K562 (cell line): ENCODE data around the gene TPGS2. TPM values are rescaled to one million over a fixed set of nuclear protein-coding genes. Genes with fewer than 3 reads are reported as not detected.

Experiments used
- ATAC-seq: fragments of 200-7000 bp; cut with Tn5 transposase; 3 replicates; pipeline ENCODE4 v1.9.1; 2020; ENCODE audit warnings: moderate library complexity
- BruUV-seq: library from RNA; stranded (reverse); fragments of 400-500 nt; replicated peaks from 2 replicates; lab custom pipeline; 2021; lab: Mats Ljungman, UMichigan
- CTCF ChIA-PET: fragments of 300-600 bp; formaldehyde crosslinking; extraction: SDS; loops from one replicate; lab custom pipeline; 2021; ENCODE audit warnings: low intra/inter-chr PET ratio; lab: Yijun Ruan, JAX
- POLR2A ChIA-PET: fragments of 300-600, 350-650 bp; sonication (Branson Sonifier 250); formaldehyde crosslinking; extraction: SDS; loops from one replicate; lab custom pipeline; 2021; ENCODE audit warnings: antibody characterized with exemption, inconsistent platforms; lab: Yijun Ruan, JAX
- DNase-seq, 4 experiments: peaks; one replicate each; pipeline versions ENCODE4 v3.0.0 to v3.0.0-alpha.2; 2011 to 2018; ENCODE audit warnings: low spot score in 3 of 4, mixed read lengths in 3 of 4; ENCODE audit errors: extremely low read depth in 1 of 4
- FAIRE-seq: peaks from 2 replicates; lab custom pipeline; 2011; peaks lifted over from hg19 to GRCh38; lab: Jason Lieb, UNC
- H2AFZ ChIP-seq: 2 replicates; pipeline ENCODE4 v1.6.0; 2011; ENCODE audit warnings: low read depth, low read length, control low read depth, inconsistent platforms
- H3K27ac ChIP-seq: fragments of 200-600 bp; 3 replicates; pipeline ENCODE4 v1.8.0; 2011; ENCODE audit warnings: low read depth, mild to moderate bottlenecking, control low read depth, inconsistent platforms, low read length, moderate library complexity, mixed read lengths; ENCODE audit errors: extremely low read depth
- H3K27me3 ChIP-seq, 2 experiments: fragments of 300-600 bp in 1 of 2; 2 replicates in 1 of 2; 3 replicates in 1 of 2; pipeline versions ENCODE4 v1.6.0 to v1.8.0; 2011; ENCODE audit warnings: inconsistent platforms in 2 of 2, low read length in 2 of 2, mild to moderate bottlenecking in 1 of 2, mixed read lengths in 1 of 2, moderate library complexity in 1 of 2; ENCODE audit not compliant: control insufficient read depth in 2 of 2, insufficient read depth in 2 of 2
- H3K36me3 ChIP-seq: fragments of 300-600 bp; 3 replicates; pipeline ENCODE4 v1.8.0; 2011; ENCODE audit warnings: mild to moderate bottlenecking, low read length, inconsistent platforms; ENCODE audit not compliant: control insufficient read depth, insufficient read depth
- H3K4me1 ChIP-seq, 2 experiments: fragments of 200-600 bp in 1 of 2; replicated peaks in 1 of 2; 2 replicates in 1 of 2; 3 replicates in 1 of 2; pipeline versions ENCODE4 v1.5.1 to v1.8.0; 2011; ENCODE audit warnings: inconsistent platforms in 2 of 2, low read length in 2 of 2, mild to moderate bottlenecking in 1 of 2, mixed read lengths in 1 of 2, moderate library complexity in 1 of 2; ENCODE audit not compliant: control insufficient read depth in 2 of 2, insufficient read depth in 2 of 2
- H3K4me2 ChIP-seq: 2 replicates; pipeline ENCODE4 v1.6.1; 2011; ENCODE audit warnings: low read length, control low read depth, inconsistent platforms, mixed read lengths; ENCODE audit not compliant: insufficient read depth
- H3K4me3 ChIP-seq: fragments of 200-600 bp; sonication (generic), shearing (Covaris generic); 2 replicates; pipeline ENCODE4 v1.5.1; 2016; ENCODE audit warnings: control low read depth, inconsistent platforms
- H3K79me2 ChIP-seq: fragments of 200-600 bp; 3 replicates; pipeline ENCODE4 v1.8.0; 2011; ENCODE audit warnings: low read length, inconsistent platforms; ENCODE audit not compliant: control insufficient read depth, insufficient read depth
- H3K9ac ChIP-seq, 2 experiments: 2 replicates each; pipeline versions ENCODE4 v1.6.0 to v1.6.1; 2011; ENCODE audit warnings: low read depth in 2 of 2, low read length in 2 of 2, control low read depth in 1 of 2, inconsistent platforms in 1 of 2, mild to moderate bottlenecking in 1 of 2, mixed read lengths in 1 of 2; ENCODE audit not compliant: insufficient read depth in 1 of 2
- H3K9me1 ChIP-seq: one replicate; pipeline ENCODE4 v1.6.0; 2011; ENCODE audit warnings: inconsistent platforms, mild to moderate bottlenecking, low read length, moderate library complexity; ENCODE audit not compliant: control insufficient read depth, insufficient read depth
- H3K9me3 ChIP-seq: replicated peaks from 2 replicates; pipeline ENCODE4 v1.5.1; 2011; ENCODE audit warnings: low read depth, low read length, inconsistent platforms; ENCODE audit not compliant: control insufficient read depth, insufficient read depth
- H4K20me1 ChIP-seq: replicated peaks from 2 replicates; pipeline ENCODE4 v1.6.1; 2011; ENCODE audit warnings: low read length, inconsistent platforms, mixed read lengths; ENCODE audit not compliant: control insufficient read depth, insufficient read depth
- ARID1B ChIP-seq: fragments of 450-650 bp; IDR thresholded peaks from 2 replicates; pipeline ENCODE4 v1.6.1; 2016; ENCODE audit warnings: antibody characterized with exemption, mild to moderate bottlenecking, inconsistent platforms
- CTBP1 ChIP-seq: fragments of 450-650 bp; IDR thresholded peaks from 2 replicates; pipeline ENCODE4 v1.6.1; 2016; ENCODE audit warnings: borderline replicate concordance
- DPF2 ChIP-seq: fragments of 450-650 bp; IDR thresholded peaks from 2 replicates; pipeline ENCODE4 v1.6.1; 2016
- ESRRA ChIP-seq: fragments of 450-650 bp; IDR thresholded peaks from 2 replicates; pipeline ENCODE4 v1.6.1; 2014; ENCODE audit warnings: low read depth, mild to moderate bottlenecking, moderate library complexity, borderline replicate concordance
- FOXK2 ChIP-seq, 2 experiments: fragments of 450-650 bp; IDR thresholded peaks in 1 of 2; conservative IDR thresholded peaks in 1 of 2; 2 replicates each; pipeline ENCODE4 v1.6.1; 2016; ENCODE audit warnings: low read depth in 2 of 2, mild to moderate bottlenecking in 1 of 2
- KLF1 ChIP-seq: fragments of 450-650 bp; IDR thresholded peaks from 2 replicates; pipeline ENCODE4 v1.6.1; 2016; ENCODE audit warnings: missing genetic modification characterization, missing compliant biosample characterization
- MAFF ChIP-seq: IDR thresholded peaks from 2 replicates; pipeline ENCODE4 v1.6.1; 2012; ENCODE audit warnings: low read length, improper control_type of control experiment
- MYNN ChIP-seq, 2 experiments: sonication (generic); formaldehyde crosslinking in 1 of 2; IDR thresholded peaks; 2 replicates each; pipeline versions ENCODE4 v1.5.0 to v1.6.1; 2016 to 2020; ENCODE audit warnings: antibody characterized with exemption in 1 of 2, missing genetic modification reagents in 1 of 2
- PTTG1 ChIP-seq: fragments of 450-650 bp; IDR thresholded peaks from 2 replicates; pipeline ENCODE4 v1.6.1; 2016; ENCODE audit warnings: low read depth, mild to moderate bottlenecking, missing genetic modification characterization, missing compliant biosample characterization
- SMARCA4 ChIP-seq: fragments of 450-650 bp; IDR thresholded peaks from 2 replicates; pipeline ENCODE4 v1.6.1; 2016
- ZNF24 ChIP-seq: fragments of 450-650 bp; IDR thresholded peaks from 2 replicates; pipeline ENCODE4 v1.6.1; 2016
- WGBS: fragments of 100-300 bp; shearing (Covaris generic); methylation state at CpG from one replicate; pipeline ENCODE4 v1.1.6; 2016; ENCODE audit warnings: low coverage, mixed read lengths; ENCODE audit not compliant: insufficient coverage; ENCODE audit errors: missing lambda C conversion rate; 5-methylcytosine and 5-hydroxymethylcytosine counted together
- in situ Hi-C: fragments of 300-500 bp; cut with MboI; formaldehyde crosslinking; loops from 4 replicates; pipeline ENCODE4 v1.15.0; 2018; ENCODE audit warnings: inconsistent platforms, mixed read lengths
- intact Hi-C: fragments of 100-400 bp; cut with micrococcal nuclease; formaldehyde crosslinking; loops from 2 replicates; pipeline ENCODE4 v1.14.2; 2022
- polyA plus RNA-seq, 8 experiments: library from polyadenylated mRNA; depleted of rRNA in 4 of 8; stranded (reverse) in 5 of 8; unstranded in 3 of 8; fragments of >200 nt; fragmentation: Nextera tagmentation in 2 of 8; fragmentation: Illumina TruSeq in 1 of 8; extraction: Ambion mirVana in 2 of 8; extraction: Trizol in 1 of 8; gene quantifications; 2 replicates each; pipeline versions ENCODE4 v1.2.1 to v1.2.3, GENCODE V29; 2011 to 2014; ENCODE audit warnings: inconsistent platforms in 1 of 8, missing spikeins in 1 of 8
- total RNA-seq, 7 experiments: library from RNA; depleted of rRNA in 6 of 7; stranded (reverse); fragments of >200 nt in 6 of 7; fragmentation: Illumina TruSeq in 2 of 7; extraction: Trizol in 2 of 7; gene quantifications; 2 replicates each; pipeline versions ENCODE4 v1.2.1 to v1.2.3, GENCODE V29; 2011 to 2021; ENCODE audit warnings: low replicate concordance in 1 of 7
- TF ChIP-seq, protein P1 (sequence below): fragments of 200-800 bp; sonication (Bioruptor generic); IDR thresholded peaks from 2 replicates; pipeline ENCODE4 v1.6.1; 2016; ENCODE audit warnings: missing genetic modification characterization, missing compliant biosample characterization
- TF ChIP-seq, protein P2 (sequence below), 2 experiments: IDR thresholded peaks in 1 of 2; conservative IDR thresholded peaks in 1 of 2; 2 replicates each; pipeline ENCODE4 v1.6.1; 2016; ENCODE audit warnings: low read depth in 2 of 2, mild to moderate bottlenecking in 1 of 2, missing compliant biosample characterization in 1 of 2, missing genetic modification characterization in 1 of 2, moderate library complexity in 1 of 2

TPGS2 gene
- total and polyA plus RNA-seq, 9 of the 15 experiments (the other 6 are each of a cell fraction or from before 2014, with no cell fraction given), result 94.2 to 449 (median 134) TPM

DNA sequence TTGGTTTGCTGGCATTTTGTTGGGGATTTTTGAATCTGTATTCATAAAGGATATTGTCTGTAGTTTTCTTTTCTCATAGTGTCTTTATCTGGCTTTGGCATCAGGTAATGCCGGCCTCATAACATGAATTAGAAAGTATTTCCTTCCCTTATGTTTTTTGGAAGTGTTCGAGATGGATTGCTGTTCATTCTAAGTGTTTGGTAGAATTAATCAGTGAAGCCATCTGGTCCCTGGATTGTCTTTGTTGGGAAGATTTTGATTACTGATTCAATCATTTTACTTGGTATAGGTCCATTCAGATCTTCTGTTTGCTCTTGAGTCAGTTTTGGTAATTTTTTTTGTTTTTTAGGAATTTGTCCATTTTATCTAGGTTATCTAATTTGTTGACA, 22.4 kb upstream of the TPGS2 start (continued):
- TF ChIP-seq, protein P1, sequence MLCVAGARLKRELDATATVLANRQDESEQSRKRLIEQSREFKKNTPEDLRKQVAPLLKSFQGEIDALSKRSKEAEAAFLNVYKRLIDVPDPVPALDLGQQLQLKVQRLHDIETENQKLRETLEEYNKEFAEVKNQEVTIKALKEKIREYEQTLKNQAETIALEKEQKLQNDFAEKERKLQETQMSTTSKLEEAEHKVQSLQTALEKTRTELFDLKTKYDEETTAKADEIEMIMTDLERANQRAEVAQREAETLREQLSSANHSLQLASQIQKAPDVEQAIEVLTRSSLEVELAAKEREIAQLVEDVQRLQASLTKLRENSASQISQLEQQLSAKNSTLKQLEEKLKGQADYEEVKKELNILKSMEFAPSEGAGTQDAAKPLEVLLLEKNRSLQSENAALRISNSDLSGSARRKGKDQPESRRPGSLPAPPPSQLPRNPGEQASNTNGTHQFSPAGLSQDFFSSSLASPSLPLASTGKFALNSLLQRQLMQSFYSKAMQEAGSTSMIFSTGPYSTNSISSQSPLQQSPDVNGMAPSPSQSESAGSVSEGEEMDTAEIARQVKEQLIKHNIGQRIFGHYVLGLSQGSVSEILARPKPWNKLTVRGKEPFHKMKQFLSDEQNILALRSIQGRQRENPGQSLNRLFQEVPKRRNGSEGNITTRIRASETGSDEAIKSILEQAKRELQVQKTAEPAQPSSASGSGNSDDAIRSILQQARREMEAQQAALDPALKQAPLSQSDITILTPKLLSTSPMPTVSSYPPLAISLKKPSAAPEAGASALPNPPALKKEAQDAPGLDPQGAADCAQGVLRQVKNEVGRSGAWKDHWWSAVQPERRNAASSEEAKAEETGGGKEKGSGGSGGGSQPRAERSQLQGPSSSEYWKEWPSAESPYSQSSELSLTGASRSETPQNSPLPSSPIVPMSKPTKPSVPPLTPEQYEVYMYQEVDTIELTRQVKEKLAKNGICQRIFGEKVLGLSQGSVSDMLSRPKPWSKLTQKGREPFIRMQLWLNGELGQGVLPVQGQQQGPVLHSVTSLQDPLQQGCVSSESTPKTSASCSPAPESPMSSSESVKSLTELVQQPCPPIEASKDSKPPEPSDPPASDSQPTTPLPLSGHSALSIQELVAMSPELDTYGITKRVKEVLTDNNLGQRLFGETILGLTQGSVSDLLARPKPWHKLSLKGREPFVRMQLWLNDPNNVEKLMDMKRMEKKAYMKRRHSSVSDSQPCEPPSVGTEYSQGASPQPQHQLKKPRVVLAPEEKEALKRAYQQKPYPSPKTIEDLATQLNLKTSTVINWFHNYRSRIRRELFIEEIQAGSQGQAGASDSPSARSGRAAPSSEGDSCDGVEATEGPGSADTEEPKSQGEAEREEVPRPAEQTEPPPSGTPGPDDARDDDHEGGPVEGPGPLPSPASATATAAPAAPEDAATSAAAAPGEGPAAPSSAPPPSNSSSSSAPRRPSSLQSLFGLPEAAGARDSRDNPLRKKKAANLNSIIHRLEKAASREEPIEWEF (CRISPR knock-in tag), result no peak
- TF ChIP-seq PTTG1 (tag), result no peak

DNA sequence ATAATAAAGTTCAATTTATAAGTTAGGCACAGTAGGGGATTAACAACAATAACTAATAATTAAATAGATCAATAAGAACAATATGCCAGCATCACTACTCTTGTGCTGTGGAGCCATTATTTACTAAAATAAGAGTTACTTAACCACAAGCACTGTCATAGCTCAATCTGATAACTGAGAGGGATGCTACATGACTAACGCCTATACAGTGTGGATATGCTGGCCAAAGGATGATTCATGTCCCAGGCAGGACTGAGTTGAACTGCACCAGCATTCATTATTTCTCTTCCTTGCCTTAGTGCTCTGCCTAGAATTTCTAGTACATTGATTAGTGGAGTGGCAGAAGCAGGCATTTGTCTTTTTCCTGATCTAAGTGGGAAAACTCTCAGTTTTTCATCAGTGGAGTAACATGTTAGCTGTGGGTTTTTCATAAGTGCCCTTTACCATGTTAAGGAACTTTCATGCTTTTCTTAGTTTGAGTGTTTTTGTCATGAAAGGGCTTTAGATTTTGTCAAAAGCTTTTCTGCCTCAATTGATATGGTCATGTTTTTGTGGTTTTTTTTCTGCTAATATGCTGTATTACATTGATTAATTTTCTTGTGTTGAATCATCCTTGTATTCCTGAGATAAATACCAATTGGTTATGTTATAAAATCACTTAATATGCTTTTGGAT, 21.9 kb upstream of the TPGS2 start:
- peak; percentile 98 for ATAC-seq
- Histone ChIP-seq H3K27ac (no peak overlapping the region), H3K4me1 (peaks cover 0 to 3% of the 10 kb centered on the region in 2 experiments; a peak in 2 of 5 replicates), H3K9me3 (no peaks in the 10 kb centered on the region), H2AFZ (no peak overlapping the region), H4K20me1 (no peaks in the 10 kb centered on the region), H3K9ac (no peak overlapping the region), H3K9me1 (no peaks in the 10 kb centered on the region), H3K79me2 (no peaks in the 10 kb centered on the region), H3K4me2 (no peak overlapping the region), H3K36me3 (no peaks in the 10 kb centered on the region), H3K4me3 (no peak overlapping the region), H3K27me3 (no peaks in the 10 kb centered on the region)
- peak in 2 of 4 experiments; percentile 34 to 68 for DNase-seq
- intact Hi-C loops (no loop called here), in situ Hi-C loops (no loop called here)
- CTCF ChIA-PET, result no interaction called here
- FAIRE-seq, result peak; percentile 90
- POLR2A ChIA-PET, result interaction anchor here (0.8 to 1.9 kb wide), 5 partner anchors 10 to 28 kb away, joined by 3 to 4 read pairs (median 4); partner anchors contain the start of genes KIAA1328 and TPGS2
- WGBS, result 0% methylated on average over 1 of the region's 1 CpG
- no TSS peak for BruUV-seq
- TF ChIP-seq FOXK2 (conservative IDR thresholded peaks at IDR 0.05 in 1 of 2, IDR thresholded peaks at IDR 0.05 in 1 of 2; ENCODE audit: low read depth in 2 of 2) (0 out of 4 replicates have a peak, but pooled peaks of 1 of the 2 experiments have one; percentile 17), SMARCA4 (peak; percentile 82), ZNF24 (peak; percentile 86), ESRRA (peak; percentile 35; the same call in 1 of the 2 replicates), DPF2 (peak; percentile 71), MYNN (IDR thresholded peaks at IDR 0.05) (peak; percentile 91), MYNN (CRISPR knock-in tag; IDR thresholded peaks at IDR 0.05) (no peak), KLF1 (no peak), MAFF (peak; percentile 9; the same call in 1 of the 2 replicates), ARID1B (peak; percentile 75), CTBP1 (peak; percentile 93)
- TF ChIP-seq, protein P2, sequence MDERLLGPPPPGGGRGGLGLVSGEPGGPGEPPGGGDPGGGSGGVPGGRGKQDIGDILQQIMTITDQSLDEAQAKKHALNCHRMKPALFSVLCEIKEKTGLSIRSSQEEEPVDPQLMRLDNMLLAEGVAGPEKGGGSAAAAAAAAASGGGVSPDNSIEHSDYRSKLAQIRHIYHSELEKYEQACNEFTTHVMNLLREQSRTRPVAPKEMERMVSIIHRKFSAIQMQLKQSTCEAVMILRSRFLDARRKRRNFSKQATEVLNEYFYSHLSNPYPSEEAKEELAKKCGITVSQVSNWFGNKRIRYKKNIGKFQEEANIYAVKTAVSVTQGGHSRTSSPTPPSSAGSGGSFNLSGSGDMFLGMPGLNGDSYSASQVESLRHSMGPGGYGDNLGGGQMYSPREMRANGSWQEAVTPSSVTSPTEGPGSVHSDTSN (CRISPR knock-in tag; IDR thresholded peaks at IDR 0.05; ENCODE audit: low read depth), result no peak
- TF ChIP-seq, protein P2 (tag; conservative IDR thresholded peaks at IDR 0.05; ENCODE audit: low read depth), result peak; percentile 76
